Measurements from ENCODE around the gene PKM.

Gene PKM

GRCh38 chr15:72233769-72234168, 2.8 kb upstream of the PKM start:
- no peak for FAIRE-seq

- no peak for FAIRE-seq
Observed at GRCh38 chr15:72231833-72232478, 966 bp upstream of the PKM start.

GRCh38 chr15:72230197-72231065, 559 bp downstream of the PKM start:
- FAIRE-seq, result no peak

GRCh38 chr15:72229947-72230196, 1.1 kb downstream of the PKM start:
- FAIRE-seq, result no peak

- no peak for FAIRE-seq
Observed at GRCh38 chr15:72229076-72229946, 1.7 kb downstream of the PKM start.

GRCh38 chr15:72227720-72228119, 3.3 kb downstream of the PKM start:
- FAIRE-seq, result no peak

- no peak for FAIRE-seq
Observed at GRCh38 chr15:72227192-72227586, 3.8 kb downstream of the PKM start.

GRCh38 chr15:72223278-72223677, 7.7 kb downstream of the PKM start:
- no peak for FAIRE-seq

GRCh38 chr15:72222393-72222792, 8.6 kb downstream of the PKM start:
- FAIRE-seq, result no peak

GRCh38 chr15:72220687-72221086, 10.3 kb downstream of the PKM start:
- FAIRE-seq, result no peak

GRCh38 chr15:72217216-72217615, 13.8 kb downstream of the PKM start:
- no peak for FAIRE-seq

GRCh38 chr15:72216079-72216478, 14.9 kb downstream of the PKM start:
- FAIRE-seq, result no peak

- FAIRE-seq, result no peak
Observed at GRCh38 chr15:72207558-72208085, 23.4 kb downstream of the PKM start.

- FAIRE-seq, result no peak
Observed at GRCh38 chr15:72206677-72207000, 24.4 kb downstream of the PKM start.

- FAIRE-seq, result no peak
Observed at GRCh38 chr15:72205896-72206676, 24.9 kb downstream of the PKM start.

GRCh38 chr15:72205273-72205672, 25.7 kb downstream of the PKM start:
- no peak for FAIRE-seq

GRCh38 chr15:72203507-72203837, 27.5 kb downstream of the PKM start:
- FAIRE-seq, result no peak

GRCh38 chr15:72202801-72203506, 28.0 kb downstream of the PKM start:
- no peak for FAIRE-seq

- no peak for FAIRE-seq
Observed at GRCh38 chr15:72202302-72202701, 28.7 kb downstream of the PKM start.

- FAIRE-seq, result no peak
Observed at GRCh38 chr15:72201391-72201921, 29.5 kb downstream of the PKM start.

- no peak for FAIRE-seq
Observed at GRCh38 chr15:72200395-72201237, 30.4 kb downstream of the PKM start.

Data from endometrium (tissue), 2 donors.